ENCODE data around the gene TMBIM4.
"Not testable (repeated sequence)": the region's sequence is repeated elsewhere in the genome, so short reads cannot be mapped to it uniquely, and the experiment has no call there.

The TMBIM4 gene, protein sequence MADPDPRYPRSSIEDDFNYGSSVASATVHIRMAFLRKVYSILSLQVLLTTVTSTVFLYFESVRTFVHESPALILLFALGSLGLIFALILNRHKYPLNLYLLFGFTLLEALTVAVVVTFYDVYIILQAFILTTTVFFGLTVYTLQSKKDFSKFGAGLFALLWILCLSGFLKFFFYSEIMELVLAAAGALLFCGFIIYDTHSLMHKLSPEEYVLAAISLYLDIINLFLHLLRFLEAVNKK

DNA sequence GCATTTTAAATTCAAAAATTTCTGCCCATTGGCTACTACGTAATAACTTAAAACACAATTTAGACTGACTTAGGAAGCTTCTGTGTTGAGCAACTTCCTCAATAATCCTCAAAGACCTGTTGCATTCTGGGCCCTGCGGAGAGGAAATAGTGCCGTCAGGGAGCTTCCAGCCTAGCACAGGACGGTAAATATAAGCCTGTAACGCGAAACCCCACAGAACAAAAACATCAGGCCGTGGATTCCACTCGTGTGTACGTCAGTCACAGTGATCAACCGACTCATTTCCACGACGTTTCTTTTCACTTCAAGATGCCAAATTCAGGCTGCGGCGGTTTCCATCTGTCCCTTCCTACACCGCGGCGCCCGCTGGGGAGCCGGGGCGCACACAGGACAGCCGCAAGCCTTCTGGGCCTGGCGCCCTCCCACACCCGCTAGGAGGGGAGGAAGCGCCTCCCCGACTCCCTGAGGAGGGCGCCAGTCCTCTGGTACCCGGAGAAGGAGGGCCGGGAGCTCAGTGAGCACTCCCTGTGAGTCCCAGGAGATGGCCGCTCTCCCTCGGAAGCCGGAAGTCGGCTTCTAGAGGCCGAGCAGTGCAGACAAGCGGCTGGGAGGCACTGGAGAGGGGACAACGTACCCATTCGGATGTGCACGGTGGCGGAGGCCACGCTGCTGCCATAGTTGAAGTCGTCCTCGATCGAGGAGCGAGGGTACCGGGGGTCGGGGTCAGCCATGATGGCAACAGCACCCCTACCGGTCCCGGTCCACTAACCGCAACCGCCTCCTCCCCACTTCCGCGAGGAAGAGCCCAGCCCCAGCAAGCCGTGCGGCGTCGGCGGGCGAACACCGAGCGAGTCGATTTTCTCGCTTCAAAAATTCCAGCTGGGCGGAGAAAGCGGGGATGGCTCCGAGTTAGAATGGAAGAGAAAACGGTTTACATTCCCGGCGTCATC lies at the start of gene TMBIM4:
Gene TMBIM4, minus strand, starts transcription at position 776 of the 950 bp plus-strand sequence. Its CDS starts 45 bp downstream, at position 731.
- peak; percentile 66 for DNase-seq (ENCODE audit: low read depth)

DNA sequence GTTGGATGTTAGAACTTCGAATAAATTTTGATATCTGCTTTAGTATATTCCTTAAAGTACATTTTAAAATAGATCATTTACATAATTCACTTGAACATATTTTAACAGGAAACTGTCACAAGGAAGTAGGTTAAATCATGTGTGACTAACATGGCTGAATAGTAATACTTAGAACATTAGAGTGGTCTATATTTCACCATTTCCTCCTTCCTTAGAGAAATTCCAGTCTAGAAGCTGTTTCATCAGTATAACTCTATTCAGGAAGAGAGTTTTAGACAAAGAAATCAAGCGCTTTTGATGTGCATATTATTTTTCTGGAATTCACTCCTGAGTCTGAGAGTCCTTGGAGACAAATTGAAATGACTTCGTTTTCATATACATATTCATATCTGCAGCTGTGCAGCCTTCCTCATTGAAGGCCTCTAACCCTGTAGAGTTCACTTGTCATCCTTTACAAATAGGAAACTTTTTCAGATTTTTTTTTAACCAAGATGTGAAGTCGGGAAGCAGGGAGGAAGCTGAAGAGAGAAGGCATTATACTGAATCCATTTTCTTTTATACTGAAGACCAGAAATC lies 47.6 kb upstream of the TMBIM4 start:
- DNase-seq (ENCODE audit: low read depth), result no peak

DNA sequence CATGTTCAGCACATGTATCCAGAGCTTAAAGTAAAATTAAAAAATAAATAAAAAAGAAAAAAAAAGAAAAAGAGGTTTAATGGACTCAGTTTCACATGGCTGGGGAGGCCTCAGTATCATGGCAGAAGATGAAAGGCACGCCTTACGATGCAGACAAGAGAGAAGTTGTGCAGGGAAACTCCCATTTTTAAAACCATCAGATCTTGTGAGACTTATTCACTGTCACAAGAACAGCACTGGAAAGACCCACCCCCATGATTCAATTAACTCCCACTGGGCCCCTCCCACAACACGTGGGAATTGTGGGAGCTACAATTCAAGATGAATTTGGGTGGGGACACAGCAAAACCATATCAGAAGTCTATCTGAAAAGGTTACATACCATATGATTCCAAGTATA lies 43.2 kb upstream of the TMBIM4 start:
- not testable (repeated sequence) for DNase-seq (ENCODE audit: low read depth)

DNA sequence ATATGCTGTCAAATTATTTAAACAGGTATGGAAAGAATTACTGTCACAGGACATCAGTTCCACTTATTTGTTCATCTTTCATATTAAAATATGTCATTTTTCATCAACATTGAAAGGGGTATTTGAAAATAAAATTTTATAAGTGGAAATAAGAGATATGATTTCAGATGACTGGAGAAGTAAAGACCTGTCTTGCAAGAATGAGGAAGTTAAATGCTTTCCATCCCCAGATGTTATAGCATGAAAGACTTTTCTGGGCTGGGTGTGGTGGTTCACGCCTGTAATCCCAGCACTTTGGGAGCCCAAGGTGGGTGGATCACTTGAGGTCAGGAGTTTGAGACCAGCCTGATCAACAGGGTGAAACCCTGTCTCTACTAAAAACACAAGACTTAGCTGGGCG lies 41.8 kb upstream of the TMBIM4 start:
- not testable (repeated sequence) for DNase-seq (ENCODE audit: low read depth)

DNA sequence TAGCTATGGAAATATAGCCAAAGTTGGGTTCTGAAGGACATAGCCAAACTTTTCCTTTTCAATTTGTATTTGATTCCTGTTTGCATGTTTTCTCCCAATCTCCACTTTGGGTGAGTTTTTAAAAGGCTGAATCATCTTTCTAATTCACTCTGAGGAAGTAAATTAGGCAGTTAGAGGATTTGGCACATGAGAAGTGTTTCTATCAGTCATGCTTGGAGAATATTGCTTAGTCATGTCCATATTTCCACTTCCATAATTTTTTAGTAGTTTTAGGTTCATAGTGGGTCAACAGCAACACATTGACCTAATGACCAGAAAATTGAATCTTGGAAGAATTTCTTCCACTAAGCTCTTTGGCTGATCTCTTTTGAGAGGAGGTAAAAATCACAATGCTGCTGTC lies 41.0 kb upstream of the TMBIM4 start:
- DNase-seq (ENCODE audit: low read depth), result no peak

DNA sequence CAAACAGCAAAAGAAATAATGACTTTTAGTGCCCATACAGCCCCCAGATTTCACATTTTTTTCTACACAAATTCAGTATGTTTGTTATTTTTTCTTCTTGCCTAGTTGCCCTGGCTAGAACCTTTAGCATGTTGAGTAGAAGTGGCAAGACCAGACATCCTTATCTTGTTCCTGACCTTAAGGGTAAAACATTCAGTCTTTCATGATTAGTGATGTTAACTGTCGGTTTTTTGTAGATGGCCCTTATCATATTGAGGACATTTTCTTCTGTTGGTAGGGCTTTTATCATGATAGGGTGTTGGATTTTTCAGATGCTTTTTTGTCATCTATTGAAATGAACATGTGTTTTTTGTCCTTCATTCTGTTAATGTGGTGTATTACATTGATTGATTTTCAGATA lies 36.3 kb upstream of the TMBIM4 start:
- DNase-seq (ENCODE audit: low read depth), result no peak

DNA sequence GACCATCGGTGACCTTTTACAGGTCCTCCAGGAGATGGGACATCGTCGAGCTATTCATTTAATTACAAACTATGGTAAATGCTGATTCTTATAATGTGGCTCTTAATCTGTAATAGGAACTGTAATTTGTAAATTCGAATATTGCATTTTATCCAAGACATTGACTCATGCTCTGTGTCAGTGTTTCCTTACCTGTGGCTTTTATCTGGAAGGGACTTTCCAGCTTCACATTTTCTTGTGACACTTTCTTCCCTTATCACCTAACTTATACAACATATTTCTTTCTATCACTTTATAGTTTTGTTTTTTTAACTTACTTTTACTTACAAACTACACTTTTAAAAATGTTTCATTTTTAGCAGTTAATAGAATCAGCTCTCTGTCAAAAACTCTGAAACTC lies 34.0 kb upstream of the TMBIM4 start:
- no peak for DNase-seq (ENCODE audit: low read depth)

DNA sequence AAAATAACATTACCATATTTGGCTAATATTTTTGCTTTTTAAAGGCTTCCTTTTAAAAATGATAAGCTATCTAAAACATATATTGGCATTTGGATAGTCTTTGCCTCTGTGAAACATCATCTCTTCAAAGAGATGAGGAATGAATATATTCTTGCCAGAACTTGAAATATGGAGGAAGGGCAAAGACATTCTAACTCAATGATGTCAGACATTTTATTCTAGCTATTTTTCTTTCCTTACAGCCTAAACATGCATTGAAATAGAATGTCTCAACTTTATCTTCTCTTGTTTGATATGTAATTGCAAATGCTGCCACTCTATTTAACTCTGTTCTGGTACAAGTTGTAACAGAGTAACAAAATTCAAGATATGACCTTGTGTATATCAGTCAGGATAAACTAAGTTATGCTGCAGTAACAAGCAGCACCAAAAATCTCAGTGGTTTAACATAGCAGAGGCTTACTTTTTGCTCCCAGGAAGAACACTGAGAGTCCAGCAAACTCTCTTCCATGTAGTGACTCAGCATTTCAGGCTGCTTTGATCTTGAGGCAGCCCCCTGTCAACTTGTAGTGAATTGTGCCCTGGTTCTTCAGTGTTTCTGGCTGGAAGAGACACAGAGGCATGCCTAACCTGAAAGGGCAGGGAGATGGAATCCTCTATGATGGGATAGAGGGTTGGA lies 30.2 kb upstream of the TMBIM4 start:
- no peak for DNase-seq (ENCODE audit: low read depth)

DNA sequence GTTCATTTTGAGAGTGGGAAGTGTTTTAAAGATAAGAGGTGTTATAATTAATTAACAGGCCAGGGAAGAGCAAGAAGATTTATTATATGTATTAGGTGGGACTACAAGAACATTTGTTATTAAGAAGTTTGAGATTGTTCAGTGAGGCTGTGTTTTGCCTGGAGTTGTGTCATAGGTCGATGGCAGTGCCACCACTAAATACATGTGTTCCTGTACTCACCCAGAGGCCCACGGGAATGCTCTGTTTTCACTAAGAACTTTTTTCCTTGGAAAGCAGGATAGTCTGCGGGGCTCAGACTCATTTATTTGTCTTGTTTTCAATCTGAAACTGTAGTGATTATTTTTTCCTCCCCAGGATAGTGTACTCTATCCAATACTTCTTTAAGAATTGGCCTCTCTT lies 29.3 kb upstream of the TMBIM4 start:
- no peak for DNase-seq (ENCODE audit: low read depth)

DNA sequence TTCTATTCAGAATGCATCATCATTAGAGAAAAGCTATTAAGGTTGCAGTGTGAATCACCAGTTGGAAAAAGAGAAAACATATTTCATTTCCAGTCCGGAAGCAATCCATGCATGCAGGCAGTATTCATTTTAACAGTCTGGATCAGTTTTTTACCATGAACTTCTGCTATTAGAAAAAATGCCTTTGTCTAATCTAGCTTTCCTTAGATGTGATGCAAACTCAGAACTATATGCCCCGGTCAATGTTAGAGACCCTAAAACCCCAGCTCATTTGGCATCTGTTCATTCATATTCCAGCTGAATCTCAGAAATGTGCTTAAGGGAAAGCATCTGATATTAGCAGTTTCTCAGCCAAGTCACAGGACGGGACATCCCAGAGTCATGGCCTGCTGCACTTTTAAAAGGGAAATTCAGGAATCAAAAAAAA lies 27.7 kb upstream of the TMBIM4 start:
- no peak for DNase-seq (ENCODE audit: low read depth)

DNA sequence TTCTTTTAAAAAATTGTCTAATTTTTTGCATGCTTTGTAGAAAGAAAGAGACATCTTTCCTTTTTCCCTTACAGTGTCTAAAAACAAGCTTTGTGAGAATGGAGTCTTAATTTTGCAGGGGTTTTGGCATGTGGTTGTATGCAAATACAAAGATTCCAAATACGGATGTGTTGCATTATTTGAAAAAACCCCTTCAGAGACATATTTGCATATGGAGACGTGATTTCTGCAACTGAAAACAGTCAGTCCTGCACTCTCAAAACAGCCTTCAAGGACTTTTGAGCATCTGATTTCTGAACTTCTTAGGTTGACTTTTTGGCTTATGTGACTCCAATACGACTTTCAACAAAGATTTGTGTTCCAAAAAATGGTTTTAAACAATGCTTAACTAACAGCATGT lies 27.0 kb upstream of the TMBIM4 start:
- no peak for DNase-seq (ENCODE audit: low read depth)

DNA sequence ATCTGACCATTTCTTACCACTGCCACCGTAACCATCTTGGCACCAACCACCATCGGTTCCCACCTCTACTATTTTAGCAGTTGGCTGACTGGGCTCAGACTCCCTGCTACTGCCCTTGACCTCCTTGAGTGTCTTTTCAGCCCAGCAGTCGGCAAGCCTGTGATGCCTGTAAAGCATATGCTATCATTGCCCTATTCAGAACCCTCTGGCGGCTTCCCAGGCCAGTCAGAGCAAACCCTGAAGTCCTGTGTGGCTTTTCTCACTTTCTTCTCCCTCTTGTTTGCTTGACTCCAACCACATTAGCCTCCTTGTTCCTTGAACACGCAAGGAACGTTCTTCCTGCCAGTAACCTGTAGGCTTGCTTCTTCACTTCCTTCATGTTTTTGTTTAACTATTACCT lies 25.4 kb upstream of the TMBIM4 start:
- no peak for DNase-seq (ENCODE audit: low read depth)

DNA sequence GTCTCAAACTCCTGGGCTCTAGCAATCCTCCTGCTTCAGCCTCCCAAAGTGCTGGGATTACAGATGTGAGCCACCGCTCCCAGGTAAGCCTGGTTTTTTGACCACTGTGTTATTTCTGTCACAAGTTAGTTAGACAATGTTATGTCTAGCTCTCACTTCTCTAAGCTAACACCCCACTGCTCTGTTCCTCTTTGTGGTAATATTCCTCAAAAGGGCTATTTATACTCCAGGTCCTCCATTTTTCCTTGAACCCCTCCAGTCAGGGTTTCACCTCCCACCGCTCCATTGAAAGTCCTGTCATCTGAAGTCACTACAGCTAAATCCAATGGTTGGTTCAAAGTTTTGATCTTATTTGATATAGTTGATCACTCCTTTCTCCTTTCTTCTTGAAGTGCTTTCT lies 24.3 kb upstream of the TMBIM4 start:
- DNase-seq (ENCODE audit: low read depth), result no peak

DNA sequence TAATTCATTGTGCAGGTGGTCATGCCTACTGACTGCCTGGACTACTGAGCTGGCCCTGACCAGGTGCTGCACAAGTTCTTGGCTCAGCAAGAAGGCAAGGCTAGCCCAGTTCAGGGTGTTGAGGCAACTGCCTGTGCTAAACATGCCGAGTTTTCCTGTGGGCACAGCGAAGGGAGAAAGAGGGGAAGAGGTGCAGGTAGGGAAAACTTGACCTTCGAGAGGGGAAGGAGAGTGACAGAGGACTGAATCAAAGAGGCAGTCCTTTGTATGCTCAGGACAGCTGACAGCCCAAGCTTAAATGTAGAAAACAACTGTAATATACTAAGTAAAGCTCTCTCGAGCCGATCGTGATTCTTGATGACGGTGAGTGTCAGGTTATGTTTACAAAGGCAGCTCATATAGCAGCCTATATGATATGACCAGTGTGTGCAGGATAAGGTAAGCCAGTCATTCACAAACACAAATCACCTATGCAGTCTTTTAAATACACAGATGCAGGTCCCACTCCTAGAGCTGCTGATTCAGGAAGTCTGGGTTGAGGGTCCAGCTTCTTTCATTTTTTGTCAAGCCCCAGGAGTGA lies 21.8 kb upstream of the TMBIM4 start:
- DNase-seq (ENCODE audit: low read depth), result no peak

DNA sequence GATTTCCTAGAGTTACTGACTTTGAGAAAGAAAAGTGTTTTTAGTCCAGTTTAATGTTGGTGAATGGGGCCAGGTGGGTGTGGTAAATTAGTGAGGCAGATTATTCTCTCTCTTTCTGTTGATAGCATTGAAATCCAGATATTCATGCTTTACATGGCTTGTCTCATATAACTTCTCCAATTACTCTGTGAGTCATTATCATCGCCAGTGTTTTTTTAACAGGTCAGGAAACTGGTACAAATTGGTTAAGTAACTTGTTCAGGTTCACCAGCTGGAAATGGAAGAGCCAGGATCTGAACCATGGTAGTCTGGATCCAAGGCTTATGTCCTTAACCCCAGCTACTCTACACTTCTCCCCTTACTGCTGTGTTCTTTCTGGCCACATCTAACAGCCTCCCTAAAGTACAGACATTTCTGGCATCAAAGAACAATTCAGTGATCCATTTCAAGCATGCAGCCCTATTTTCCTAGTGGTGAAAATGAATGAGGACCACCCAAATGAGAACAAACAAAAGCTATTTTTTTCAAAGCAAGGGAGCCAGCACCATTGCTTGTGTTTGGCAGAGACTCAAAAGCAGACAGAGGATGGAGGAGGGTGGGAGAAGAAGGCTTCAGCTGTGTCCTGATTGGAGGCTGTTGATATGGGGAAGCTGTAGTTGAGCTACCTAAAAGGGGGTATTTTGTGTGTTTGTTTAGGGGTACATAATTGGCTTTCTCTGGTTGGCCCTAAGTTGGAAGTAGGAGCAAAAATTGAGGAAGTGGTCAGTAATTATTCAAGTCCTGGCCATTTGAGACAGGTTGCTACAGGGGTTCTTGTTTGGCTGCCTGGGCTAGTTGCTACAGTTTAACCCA lies 20.9 kb upstream of the TMBIM4 start:
- no peak for DNase-seq (ENCODE audit: low read depth)

DNA sequence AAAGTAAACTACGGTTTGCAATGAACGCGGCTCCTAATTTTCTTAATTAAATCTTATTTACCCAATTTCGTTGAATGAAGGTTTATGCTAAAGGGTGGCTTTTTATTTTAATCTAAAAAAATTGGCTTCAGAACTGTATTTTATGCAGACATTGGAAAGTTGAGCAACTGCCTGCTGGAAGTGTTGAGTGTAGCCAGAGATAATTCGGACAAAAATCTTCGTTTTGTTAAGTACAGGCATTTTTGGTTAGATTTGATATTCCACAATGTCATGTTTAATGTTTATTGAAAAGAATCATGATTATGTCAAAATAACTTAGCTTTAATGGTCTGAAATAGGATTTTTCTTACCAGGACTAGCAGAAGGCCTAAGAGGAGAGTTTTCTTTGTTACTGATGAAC lies 20.1 kb upstream of the TMBIM4 start:
- no peak for DNase-seq (ENCODE audit: low read depth)

DNA sequence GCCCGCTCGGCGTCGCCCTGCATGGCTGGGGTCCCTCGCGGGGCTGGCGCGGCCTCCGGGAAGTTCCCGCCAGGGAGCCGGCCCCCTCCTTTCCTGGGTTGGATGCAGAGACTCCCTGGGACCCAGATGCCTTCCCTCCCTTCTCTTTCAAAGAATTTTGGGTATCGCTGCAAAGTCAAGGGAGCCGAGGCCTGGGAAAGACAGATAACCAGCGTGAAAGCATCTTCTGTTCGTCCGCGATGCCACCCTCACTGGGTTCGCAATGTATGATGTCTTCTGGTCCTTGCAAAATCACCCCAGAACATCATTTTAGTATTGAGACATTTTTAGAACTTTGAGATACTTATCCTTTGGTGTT lies 19.7 kb upstream of the TMBIM4 start:
- DNase-seq (ENCODE audit: low read depth), result no peak

DNA sequence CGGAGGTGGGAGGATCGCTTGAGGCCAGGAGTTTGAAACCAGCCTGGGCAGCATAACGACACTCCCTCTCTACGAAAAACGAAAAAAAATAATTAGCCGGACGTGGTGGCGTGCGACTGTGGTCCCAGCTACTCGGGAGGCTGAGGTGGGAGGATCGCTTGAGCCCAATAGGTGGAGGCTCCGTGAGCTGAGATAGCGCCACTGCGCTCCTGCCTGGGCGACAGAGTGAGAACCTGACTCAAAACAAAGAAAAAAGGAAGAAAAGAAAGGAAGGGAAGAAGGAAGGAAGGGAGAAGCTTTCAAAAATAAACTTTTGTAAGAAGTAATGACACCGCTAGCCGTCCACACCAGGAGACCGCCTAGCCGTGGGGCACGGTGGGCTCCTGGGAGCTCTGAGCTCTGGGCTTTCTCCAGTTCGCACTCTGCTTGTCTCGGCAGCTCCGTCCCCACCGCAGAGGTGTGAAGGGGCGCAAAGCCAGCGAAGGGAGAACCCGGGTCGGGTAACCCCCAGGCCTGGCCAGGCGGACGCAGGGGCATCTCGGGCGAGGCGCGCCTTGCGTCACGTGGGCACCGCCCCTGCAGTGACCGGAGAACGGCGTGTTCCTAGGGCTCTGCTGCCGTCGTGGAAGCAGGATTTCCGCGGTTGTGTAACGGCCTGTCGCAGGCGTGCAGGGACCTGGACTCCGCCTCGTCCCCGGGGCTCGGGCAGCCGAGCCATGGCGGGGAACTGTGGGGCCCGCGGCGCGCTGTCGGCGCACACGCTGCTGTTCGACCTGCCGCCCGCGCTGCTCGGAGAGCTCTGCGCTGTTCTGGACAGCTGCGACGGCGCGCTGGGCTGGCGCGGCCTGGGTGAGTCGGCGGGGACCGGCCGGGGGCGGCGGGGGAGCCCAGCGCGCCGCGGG lies 19.0 kb upstream of the TMBIM4 start, which contains the start of gene IRAK3:
Gene IRAK3, plus strand, starts transcription at position 631 of the 902 bp plus-strand sequence. Its CDS starts 86 bp downstream, at position 717.
- DNase-seq (ENCODE audit: low read depth), result no peak

DNA sequence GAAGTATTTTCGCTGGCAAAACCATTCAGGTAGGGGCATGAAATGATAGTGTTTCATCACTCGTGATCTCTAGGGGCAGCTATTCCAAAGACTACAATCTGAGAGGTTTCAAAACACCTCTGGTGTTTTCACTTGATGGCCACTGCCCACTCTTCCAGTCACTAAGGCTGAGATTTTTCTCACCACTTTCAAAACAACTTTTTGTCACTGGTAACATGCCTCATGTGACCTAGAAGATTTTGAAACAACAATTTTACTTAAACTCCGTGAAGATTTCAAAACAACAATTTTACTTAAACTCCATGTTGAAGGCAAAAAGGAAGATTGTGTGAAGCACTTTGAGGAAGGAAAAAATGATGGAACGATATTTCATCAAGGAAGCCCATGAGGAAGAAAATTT lies 18.0 kb upstream of the TMBIM4 start:
- no peak for DNase-seq (ENCODE audit: low read depth)

DNA sequence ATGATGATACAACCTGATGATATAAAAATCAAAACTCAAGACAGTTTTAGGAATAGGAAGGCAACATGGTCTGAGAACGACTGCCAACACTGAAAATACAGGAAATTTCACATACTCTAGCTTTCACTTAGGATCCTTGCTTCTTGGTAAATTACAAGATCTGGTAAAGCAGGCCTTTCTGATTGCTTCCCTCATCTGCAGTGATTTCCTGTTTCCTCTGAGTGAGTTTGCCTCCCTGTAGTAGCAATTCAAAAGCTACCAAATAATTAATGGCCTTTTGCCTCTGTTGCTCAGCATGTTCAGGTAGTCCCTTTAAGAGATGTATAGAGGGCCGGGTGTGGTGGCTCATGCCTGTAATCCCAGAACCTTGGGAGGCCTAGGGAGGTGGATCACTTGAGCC lies 17.2 kb upstream of the TMBIM4 start:
- no peak for DNase-seq (ENCODE audit: low read depth)
